Activated naive CD8-positive, alpha-beta T cell (primary cell): ENCODE data around the gene KATNAL1.

ENCODE experiments used
- H3K27ac Mint-ChIP-seq: one replicate; pipeline ENCODE4 v1.8.0; 2021; ENCODE audit warnings: mixed read lengths
- H3K27me3 Mint-ChIP-seq: one replicate; pipeline ENCODE4 v1.8.0; 2021; ENCODE audit warnings: mixed read lengths
- H3K36me3 Mint-ChIP-seq: one replicate; pipeline ENCODE4 v1.8.0; 2021; ENCODE audit warnings: mixed read lengths
- H3K4me1 Mint-ChIP-seq: one replicate; pipeline ENCODE4 v1.8.0; 2021; ENCODE audit warnings: low read depth, mixed read lengths
- H3K4me3 Mint-ChIP-seq: one replicate; pipeline ENCODE4 v1.8.0; 2021; ENCODE audit warnings: mild to moderate bottlenecking, mixed read lengths
- H3K9me3 Mint-ChIP-seq: one replicate; pipeline ENCODE4 v1.8.0; 2021; ENCODE audit warnings: low read depth, mixed read lengths

KATNAL1 gene

DNA sequence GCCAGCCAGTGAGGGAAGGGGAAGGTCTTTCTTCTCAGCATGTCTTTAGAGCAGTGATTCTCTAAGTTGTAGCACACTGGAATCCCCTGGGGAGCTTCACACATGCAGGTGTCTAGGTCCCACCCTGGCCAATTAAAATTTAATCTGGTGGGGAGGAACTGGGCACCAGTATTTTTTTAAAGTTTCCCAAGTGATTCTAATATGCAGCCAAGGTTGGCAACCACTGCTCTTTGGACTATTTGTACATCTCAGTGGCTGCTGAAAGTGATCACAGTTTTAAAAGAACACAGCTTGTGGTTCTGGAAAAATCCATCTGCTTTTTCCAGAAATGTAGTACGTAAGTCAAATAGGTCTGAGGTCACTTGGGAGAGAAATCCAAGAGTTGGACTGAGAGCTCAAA, 10.7 kb upstream of the KATNAL1 start:
- no peak overlapping the region for H3K27ac Mint-ChIP-seq
- no peaks in the 10 kb centered on the region for H3K9me3 Mint-ChIP-seq
- H3K27me3 Mint-ChIP-seq = no peaks in the 10 kb centered on the region
- H3K4me3 Mint-ChIP-seq = no peak overlapping the region
- H3K36me3 Mint-ChIP-seq = no peaks in the 10 kb centered on the region
- H3K4me1 Mint-ChIP-seq = peaks cover 20% of the 10 kb centered on the region

DNA sequence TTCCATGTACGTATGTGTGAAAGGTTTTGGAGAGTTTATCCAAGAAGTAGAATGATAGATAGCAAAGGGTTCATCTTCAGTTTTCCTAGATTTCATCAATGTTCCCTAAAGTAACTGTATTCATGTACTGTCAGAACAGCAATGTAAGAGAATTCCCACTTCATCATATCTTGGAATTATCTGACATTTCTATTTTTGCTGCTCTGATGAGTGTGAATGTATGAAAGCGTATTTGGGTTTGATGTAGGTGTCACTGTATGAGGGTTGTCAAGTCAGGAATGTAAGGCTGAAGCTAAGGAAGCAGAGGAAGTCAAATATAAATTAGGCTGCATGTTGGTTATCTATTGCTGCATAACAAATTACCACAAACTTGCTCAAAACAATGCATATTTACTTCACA, 7.2 kb upstream of the KATNAL1 start:
- Mint-ChIP-seq H3K4me3 (no peak overlapping the region), H3K27ac (no peak overlapping the region), H3K9me3 (no peaks in the 10 kb centered on the region), H3K36me3 (no peaks in the 10 kb centered on the region), H3K27me3 (no peaks in the 10 kb centered on the region), H3K4me1 (peaks cover 22% of the 10 kb centered on the region)

DNA sequence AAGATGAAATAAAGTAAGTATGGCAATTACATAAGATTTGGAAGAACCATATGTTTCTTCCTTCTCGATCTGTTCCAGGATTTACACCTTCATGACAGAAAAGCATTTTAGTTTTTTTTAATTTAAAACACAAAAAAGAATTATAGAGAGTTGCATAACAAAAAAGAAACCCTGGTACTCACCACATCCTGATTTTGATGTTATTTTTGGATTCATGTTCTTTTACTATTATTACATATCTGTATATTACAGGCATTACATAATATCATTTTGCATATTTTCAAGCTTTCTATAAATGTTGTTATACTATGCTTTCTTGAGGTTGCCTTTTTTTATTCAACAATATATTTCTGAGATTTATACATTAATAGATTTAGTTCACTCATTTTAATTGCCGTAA, 6.7 kb upstream of the KATNAL1 start:
- H3K4me1 Mint-ChIP-seq = peaks cover 22% of the 10 kb centered on the region
- no peak overlapping the region for H3K27ac Mint-ChIP-seq
- no peak overlapping the region for H3K4me3 Mint-ChIP-seq

DNA sequence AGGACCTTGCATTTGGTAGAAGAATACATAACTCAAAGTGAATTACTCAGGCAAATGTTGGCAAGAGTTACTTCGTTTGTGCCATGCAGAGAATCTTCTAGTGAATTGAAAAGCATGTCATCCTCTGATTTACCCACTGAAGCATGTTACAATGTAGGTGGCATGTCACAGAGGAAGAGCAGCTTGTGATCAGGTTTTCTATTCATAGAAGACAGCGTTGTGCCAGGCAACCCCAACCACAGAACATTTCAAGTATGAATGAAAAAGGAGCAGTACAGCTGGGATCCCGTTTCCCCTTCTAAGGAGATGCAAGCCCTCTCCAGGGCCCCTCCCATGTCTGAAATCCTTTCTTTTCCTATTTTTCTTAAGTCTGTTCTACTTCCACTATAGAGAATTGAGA, 6.0 kb upstream of the KATNAL1 start:
- no peak overlapping the region for H3K4me3 Mint-ChIP-seq
- no peak overlapping the region for H3K27ac Mint-ChIP-seq
- H3K4me1 Mint-ChIP-seq = peaks cover 28% of the 10 kb centered on the region
- H3K9me3 Mint-ChIP-seq = no peaks in the 10 kb centered on the region
- no peaks in the 10 kb centered on the region for H3K36me3 Mint-ChIP-seq
- H3K27me3 Mint-ChIP-seq = no peaks in the 10 kb centered on the region

More for the DNA sequence above, 6.7 kb upstream of the KATNAL1 start:
- H3K27me3 Mint-ChIP-seq = no peaks in the 10 kb centered on the region
- no peaks in the 10 kb centered on the region for H3K9me3 Mint-ChIP-seq
- H3K36me3 Mint-ChIP-seq = no peaks in the 10 kb centered on the region

DNA sequence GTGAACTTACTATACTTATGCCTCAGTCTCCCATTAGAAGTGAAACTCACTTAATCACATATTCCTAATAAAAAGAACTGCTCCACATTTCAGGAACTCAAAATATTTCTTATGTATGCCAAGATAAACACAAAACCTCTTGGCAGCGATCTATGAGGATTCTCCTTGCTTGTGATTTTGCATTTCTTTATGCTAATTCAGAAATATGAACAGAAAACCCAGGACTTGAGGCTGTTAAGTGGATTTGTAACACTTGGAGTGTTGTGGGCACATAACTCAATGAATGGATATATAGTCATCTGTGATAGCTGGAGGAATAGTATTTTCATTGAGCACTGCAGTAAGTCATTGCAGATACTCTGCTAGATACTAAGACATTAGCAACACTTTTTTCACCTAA, 5.6 kb upstream of the KATNAL1 start:
- no peaks in the 10 kb centered on the region for H3K27me3 Mint-ChIP-seq

DNA sequence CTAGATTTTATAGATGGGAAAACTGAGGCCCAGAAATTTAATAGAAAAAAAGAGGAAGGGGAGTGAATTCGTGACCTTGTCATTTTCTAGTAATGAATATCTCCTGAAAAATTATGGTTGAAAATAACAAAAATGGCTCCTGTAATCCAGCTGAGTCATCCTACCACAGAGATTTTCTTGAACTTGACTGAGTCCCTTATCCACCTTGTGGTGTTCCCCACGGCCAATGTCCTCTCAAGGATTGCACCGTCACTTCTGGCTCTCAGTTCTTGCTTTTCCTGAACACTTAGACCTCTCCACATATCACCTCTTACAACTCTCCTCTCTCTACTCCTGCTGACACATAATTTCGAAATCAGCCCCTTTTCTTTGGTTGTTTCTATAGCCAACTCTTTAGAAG, 1.2 kb upstream of the KATNAL1 start:
- Mint-ChIP-seq H3K36me3 (no peaks in the 10 kb centered on the region), H3K27ac (no peak overlapping the region), H3K9me3 (no peaks in the 10 kb centered on the region), H3K4me1 (peaks cover 17% of the 10 kb centered on the region), H3K4me3 (peak overlapping the region; percentile 87), H3K27me3 (no peaks in the 10 kb centered on the region)

More for the DNA sequence above, 5.6 kb upstream of the KATNAL1 start:
- Mint-ChIP-seq H3K4me3 (no peak overlapping the region), H3K27ac (no peak overlapping the region), H3K36me3 (no peaks in the 10 kb centered on the region), H3K4me1 (peaks cover 28% of the 10 kb centered on the region), H3K9me3 (no peaks in the 10 kb centered on the region)

DNA sequence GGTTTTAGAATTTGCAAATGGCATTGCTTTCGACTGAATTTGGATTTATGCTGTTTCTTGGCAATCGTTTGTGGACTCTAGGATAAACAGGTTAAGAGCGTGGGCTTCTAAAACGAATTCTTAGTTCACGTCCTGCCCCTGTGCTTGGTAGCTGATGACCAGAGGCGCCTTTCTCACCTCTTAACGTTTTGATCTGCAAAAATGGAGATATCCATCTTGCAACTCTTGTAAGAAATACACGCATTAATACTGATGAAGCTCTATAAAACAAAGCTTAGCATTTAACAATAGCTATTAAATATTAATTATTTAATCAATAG, 580 bp upstream of the KATNAL1 start:
- Mint-ChIP-seq H3K27me3 (no peaks in the 10 kb centered on the region), H3K27ac (peak overlapping the region; percentile 41), H3K4me1 (peaks cover 10% of the 10 kb centered on the region), H3K4me3 (peak overlapping the region; percentile 87), H3K9me3 (no peaks in the 10 kb centered on the region), H3K36me3 (no peaks in the 10 kb centered on the region)

DNA sequence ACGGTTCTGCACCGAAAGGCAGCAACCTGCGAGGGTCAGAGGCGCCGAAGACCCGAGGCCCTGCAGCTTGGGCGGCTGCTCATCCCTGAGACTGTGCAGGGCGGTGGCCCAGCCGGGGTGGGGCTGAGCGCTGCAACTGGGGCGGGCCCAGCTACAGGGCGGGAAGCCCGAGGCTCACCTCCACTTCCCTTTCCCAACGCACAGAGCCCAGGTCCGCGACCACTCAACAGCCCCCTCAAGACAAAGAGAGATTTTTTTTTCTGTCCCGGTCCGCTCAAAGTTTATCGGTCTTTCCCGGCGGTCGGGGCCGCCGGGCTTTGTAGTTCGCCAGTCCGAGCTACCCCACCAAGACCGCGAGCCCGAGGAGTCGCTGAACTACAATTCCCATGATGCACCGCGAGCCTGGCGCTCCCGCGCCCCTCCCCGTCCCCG, 573 bp downstream of the KATNAL1 start:
- H3K4me1 Mint-ChIP-seq = peaks cover 10% of the 10 kb centered on the region
- no peaks in the 10 kb centered on the region for H3K9me3 Mint-ChIP-seq
- peak overlapping the region; percentile 41 for H3K27ac Mint-ChIP-seq
- H3K4me3 Mint-ChIP-seq = peak overlapping the region; percentile 87
- no peaks in the 10 kb centered on the region for H3K27me3 Mint-ChIP-seq
- no peaks in the 10 kb centered on the region for H3K36me3 Mint-ChIP-seq

DNA sequence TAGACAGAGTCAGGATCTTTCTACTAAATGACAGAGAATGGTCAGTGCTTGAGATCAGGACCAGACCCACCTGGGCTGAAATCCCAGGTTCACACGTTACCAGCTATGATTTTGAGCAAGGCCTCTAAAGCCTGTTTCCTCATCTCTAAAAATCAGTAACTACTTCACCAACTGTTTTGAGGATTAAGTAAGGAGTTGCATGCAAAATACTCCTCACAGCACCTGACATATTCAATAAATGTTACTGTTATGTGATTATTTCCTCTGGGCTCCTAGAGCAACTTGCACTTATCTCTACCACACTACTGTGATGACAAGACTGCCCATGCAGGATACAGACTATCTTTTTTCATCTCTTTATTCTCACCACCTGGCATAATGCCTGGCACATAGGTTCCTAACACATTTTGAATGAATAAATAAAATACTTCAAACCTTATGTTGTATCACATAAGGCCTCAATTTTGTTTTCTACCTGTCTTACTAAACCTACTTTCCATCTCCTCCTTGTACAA, 1.8 kb downstream of the KATNAL1 start:
- peak overlapping the region; percentile 1 for H3K4me3 Mint-ChIP-seq

DNA sequence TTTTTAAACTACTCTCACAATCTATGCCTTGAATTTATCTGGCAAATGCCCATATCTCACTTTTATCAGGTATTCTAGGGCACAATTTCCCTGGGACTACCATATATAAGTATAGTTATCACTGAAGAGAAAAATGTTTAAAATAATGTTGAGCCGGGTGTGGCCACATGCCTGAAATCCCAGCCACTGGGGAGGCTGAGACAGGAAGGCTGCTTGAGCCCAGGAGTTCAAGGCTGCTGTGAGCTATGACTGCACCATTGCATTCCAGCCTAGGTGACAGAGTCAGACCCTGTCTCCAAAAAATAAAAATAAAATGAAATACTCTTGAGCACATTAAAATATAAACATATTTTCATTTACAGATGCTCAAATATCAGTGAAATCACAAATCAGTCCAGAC, 4.1 kb downstream of the KATNAL1 start:
- H3K4me1 Mint-ChIP-seq = peaks cover 5% of the 10 kb centered on the region

More for the DNA sequence above, 1.8 kb downstream of the KATNAL1 start:
- no peaks in the 10 kb centered on the region for H3K27me3 Mint-ChIP-seq
- no peaks in the 10 kb centered on the region for H3K36me3 Mint-ChIP-seq
- H3K9me3 Mint-ChIP-seq = no peaks in the 10 kb centered on the region
- no peak overlapping the region for H3K27ac Mint-ChIP-seq
- peaks cover 10% of the 10 kb centered on the region for H3K4me1 Mint-ChIP-seq

DNA sequence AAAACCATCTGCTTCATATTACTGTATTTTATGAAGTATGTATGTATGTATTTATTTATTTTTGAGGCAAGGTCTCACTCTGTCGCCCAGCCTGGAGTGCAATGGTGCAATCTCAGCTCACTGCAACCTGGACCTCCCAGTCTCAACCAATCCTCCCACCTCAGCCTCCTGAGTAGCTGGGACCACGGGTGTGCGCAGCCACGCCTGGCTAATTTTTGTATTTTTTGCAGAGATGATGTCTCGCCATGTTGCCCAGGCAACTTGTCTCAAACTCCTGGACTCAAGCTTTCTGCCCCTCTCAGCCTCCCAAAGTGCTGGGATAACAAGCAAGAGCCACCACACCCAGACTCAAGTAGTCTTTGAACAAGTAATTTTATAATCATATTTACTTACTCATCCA, 5.5 kb downstream of the KATNAL1 start:
- H3K4me3 Mint-ChIP-seq = no peak overlapping the region
- H3K27me3 Mint-ChIP-seq = no peaks in the 10 kb centered on the region
- H3K27ac Mint-ChIP-seq = no peak overlapping the region
- H3K9me3 Mint-ChIP-seq = no peaks in the 10 kb centered on the region
- no peaks in the 10 kb centered on the region for H3K36me3 Mint-ChIP-seq
- H3K4me1 Mint-ChIP-seq = peaks cover 5% of the 10 kb centered on the region

More for the DNA sequence above, 4.1 kb downstream of the KATNAL1 start:
- H3K4me3 Mint-ChIP-seq = no peak overlapping the region
- H3K27me3 Mint-ChIP-seq = no peaks in the 10 kb centered on the region
- H3K9me3 Mint-ChIP-seq = no peaks in the 10 kb centered on the region
- H3K27ac Mint-ChIP-seq = no peak overlapping the region
- H3K36me3 Mint-ChIP-seq = no peaks in the 10 kb centered on the region

DNA sequence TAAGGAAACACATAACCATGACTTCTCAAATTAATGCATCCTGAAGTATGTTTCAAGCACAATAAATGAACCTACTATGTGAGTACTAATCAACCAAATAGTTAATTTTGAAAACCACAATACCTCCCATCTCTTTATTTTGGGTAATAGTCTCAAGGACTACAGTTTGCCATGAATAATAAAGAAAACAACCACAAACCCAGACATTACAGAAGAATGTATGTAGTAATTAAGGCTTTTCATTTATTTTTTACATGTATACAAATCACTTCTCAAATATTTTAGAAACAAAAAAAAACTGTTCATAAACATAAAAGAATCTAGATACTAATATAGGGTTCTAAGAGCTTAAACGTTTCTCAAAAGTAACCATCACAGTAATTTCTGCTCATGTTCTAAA, 6.8 kb downstream of the KATNAL1 start:
- peaks cover 1% of the 10 kb centered on the region for H3K4me1 Mint-ChIP-seq

DNA sequence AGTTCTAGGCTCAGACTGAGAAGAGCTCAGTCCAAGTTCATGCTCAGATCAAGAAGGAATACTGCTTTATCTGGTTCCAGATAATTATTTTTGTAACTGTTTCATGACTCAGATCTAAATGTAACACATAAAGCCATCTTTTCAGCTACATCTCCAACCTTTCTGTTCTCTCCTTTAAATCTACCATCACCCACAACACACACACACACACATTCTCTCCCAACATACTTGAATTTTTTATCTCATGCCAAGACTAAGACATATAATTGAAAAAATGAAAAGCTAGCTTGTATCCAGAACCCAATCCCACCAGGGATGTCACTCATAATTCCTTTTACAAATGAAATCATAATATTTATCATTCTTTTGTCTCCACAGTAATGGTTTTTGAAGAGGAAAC, 7.6 kb downstream of the KATNAL1 start:
- H3K27me3 Mint-ChIP-seq = no peaks in the 10 kb centered on the region
- H3K4me3 Mint-ChIP-seq = no peak overlapping the region
- H3K9me3 Mint-ChIP-seq = no peaks in the 10 kb centered on the region
- no peak overlapping the region for H3K27ac Mint-ChIP-seq
- H3K4me1 Mint-ChIP-seq = peaks cover 1% of the 10 kb centered on the region
- no peaks in the 10 kb centered on the region for H3K36me3 Mint-ChIP-seq

More for the DNA sequence above, 6.8 kb downstream of the KATNAL1 start:
- H3K4me3 Mint-ChIP-seq = no peak overlapping the region
- H3K27me3 Mint-ChIP-seq = no peaks in the 10 kb centered on the region
- no peaks in the 10 kb centered on the region for H3K9me3 Mint-ChIP-seq
- no peak overlapping the region for H3K27ac Mint-ChIP-seq
- H3K36me3 Mint-ChIP-seq = no peaks in the 10 kb centered on the region

DNA sequence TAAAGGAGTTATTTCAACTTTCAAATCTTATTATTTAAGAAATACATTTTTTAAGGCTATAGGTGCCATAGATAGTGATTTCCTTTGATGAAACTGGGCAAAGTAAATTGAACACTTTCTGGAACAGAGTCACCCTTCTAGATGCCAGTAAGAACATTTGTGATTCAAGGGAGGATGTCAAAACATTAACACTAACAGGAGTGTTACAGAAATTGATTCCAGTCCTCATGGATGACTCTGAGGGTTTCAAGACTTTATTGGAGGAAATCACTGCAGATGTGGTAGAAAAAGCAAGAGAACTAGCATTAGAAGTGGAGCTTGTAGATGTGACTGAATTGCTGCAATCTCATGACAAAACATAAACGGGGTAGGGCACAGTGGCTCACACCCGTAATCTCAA, 12.2 kb downstream of the KATNAL1 start:
- H3K36me3 Mint-ChIP-seq = no peaks in the 10 kb centered on the region
- no peak overlapping the region for H3K4me3 Mint-ChIP-seq
- no peaks in the 10 kb centered on the region for H3K27me3 Mint-ChIP-seq
- peaks cover 3% of the 10 kb centered on the region for H3K4me1 Mint-ChIP-seq
- no peaks in the 10 kb centered on the region for H3K9me3 Mint-ChIP-seq
- H3K27ac Mint-ChIP-seq = no peak overlapping the region

DNA sequence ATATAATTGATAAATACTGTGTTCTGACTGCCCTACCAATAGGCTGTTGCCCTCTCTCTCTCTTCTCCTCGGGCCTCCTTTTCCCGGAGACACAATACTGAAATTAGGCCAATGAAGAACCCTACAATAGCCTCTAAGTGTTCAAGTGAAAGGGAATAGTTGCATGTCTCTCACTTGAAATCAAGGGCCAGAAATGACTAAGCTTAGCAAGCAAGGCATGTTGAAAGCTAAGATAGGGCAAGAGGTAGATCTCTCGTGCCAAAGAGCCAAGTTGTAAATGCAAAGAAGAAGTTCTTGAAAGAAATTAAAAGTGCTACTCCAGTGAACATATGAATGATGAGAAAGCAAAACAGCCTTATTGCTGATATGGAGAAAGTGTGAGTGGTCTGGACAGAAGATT, 13.3 kb downstream of the KATNAL1 start:
- Mint-ChIP-seq H3K36me3 (no peaks in the 10 kb centered on the region), H3K27ac (no peak overlapping the region), H3K9me3 (no peaks in the 10 kb centered on the region), H3K27me3 (no peaks in the 10 kb centered on the region), H3K4me1 (peaks cover 2% of the 10 kb centered on the region), H3K4me3 (no peak overlapping the region)

DNA sequence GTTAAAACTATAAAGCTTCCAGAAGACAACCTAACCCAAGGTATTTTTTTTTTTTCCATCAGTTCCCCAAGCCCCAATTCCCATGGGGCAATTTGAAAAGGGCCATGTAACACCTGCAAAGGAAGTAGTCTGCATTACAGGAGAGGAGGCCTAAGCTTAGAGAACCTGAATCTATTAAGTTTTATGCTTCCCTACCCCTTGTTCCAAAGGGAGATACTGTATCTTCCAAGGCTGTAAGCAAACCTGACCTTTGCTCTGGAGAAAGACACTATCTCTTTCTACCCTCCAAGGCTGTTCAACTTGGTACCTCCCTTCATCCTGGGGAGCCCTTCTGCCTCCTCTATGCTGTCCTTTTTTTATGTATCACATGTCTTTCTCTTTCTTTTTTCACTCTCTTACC, 15.0 kb downstream of the KATNAL1 start:
- H3K4me1 Mint-ChIP-seq = peaks cover 2% of the 10 kb centered on the region
- H3K9me3 Mint-ChIP-seq = no peaks in the 10 kb centered on the region
- H3K27ac Mint-ChIP-seq = no peak overlapping the region
- no peaks in the 10 kb centered on the region for H3K36me3 Mint-ChIP-seq
- H3K4me3 Mint-ChIP-seq = no peak overlapping the region
- H3K27me3 Mint-ChIP-seq = no peaks in the 10 kb centered on the region
